IPS DF 6.9 (cell line): ENCODE data around the gene FER.
"Not testable (repeated sequence)": the region's sequence is repeated elsewhere in the genome, so short reads cannot be mapped to it uniquely, and the experiment has no call there.

ENCODE experiments used
- DNase-seq: peaks from one replicate; pipeline ENCODE4 v3.0.0-alpha.2; 2013; ENCODE audit warnings: low read depth, low spot score
- H3K27ac ChIP-seq: one replicate; pipeline ENCODE4 v1.5.1; 2013; ENCODE audit warnings: low read length, control low read depth
- H3K27me3 ChIP-seq: 2 replicates; pipeline ENCODE4 v1.6.1; 2013; ENCODE audit warnings: mild to moderate bottlenecking, low read length; ENCODE audit not compliant: control insufficient read depth, insufficient read depth
- H3K36me3 ChIP-seq: 2 replicates; pipeline ENCODE4 v1.6.1; 2013; ENCODE audit warnings: low read length; ENCODE audit not compliant: control insufficient read depth, insufficient read depth
- H3K4me1 ChIP-seq: 2 replicates; pipeline ENCODE4 v1.6.1; 2013; ENCODE audit warnings: low read length; ENCODE audit not compliant: control insufficient read depth, insufficient read depth
- H3K4me3 ChIP-seq: 2 replicates; pipeline ENCODE4 v1.5.1; 2013; ENCODE audit warnings: mild to moderate bottlenecking, low read length
- H3K9me3 ChIP-seq: 2 replicates; pipeline ENCODE4 v1.6.1; 2013; ENCODE audit warnings: low read length, inconsistent platforms; ENCODE audit not compliant: control insufficient read depth, insufficient read depth
- WGBS: extraction: QIAGEN DNeasy Blood & Tissue Kit; methylation state at CpG from one replicate; pipeline ENCODE4 v1.1.7; 2013; ENCODE audit warnings: mixed read lengths, missing lambda C conversion rate; ENCODE audit not compliant: insufficient read length, insufficient coverage; 5-methylcytosine and 5-hydroxymethylcytosine counted together

Gene FER

DNA sequence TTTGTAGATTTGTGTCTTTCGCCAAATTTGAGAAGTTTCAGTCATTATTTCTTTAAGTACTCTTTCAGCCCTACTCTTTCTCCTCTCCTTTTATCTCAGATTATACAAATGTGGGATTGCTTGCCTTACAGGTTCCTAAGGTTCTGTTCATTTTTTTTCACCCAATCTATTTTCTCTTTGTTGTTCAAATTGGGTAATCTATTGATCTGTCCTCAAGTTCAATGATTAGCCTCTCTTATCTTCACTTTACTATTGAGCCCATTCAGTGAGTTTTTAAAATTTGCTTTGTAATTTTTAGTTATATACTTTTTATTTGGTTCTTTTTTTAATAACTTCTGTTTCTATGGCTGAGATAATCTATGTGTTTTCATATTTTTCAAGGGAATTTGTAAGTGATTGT, 282.1 kb downstream of the FER start:
- Histone ChIP-seq H3K36me3 (no peaks in the 10 kb centered on the region), H3K4me3 (no peak overlapping the region), H3K27ac (no peak overlapping the region), H3K27me3 (no peaks in the 10 kb centered on the region), H3K4me1 (no peaks in the 10 kb centered on the region), H3K9me3 (no peaks in the 10 kb centered on the region)
- DNase-seq = no peak
- WGBS = no CpG with 5 or more reads among the region's 1 CpG

DNA sequence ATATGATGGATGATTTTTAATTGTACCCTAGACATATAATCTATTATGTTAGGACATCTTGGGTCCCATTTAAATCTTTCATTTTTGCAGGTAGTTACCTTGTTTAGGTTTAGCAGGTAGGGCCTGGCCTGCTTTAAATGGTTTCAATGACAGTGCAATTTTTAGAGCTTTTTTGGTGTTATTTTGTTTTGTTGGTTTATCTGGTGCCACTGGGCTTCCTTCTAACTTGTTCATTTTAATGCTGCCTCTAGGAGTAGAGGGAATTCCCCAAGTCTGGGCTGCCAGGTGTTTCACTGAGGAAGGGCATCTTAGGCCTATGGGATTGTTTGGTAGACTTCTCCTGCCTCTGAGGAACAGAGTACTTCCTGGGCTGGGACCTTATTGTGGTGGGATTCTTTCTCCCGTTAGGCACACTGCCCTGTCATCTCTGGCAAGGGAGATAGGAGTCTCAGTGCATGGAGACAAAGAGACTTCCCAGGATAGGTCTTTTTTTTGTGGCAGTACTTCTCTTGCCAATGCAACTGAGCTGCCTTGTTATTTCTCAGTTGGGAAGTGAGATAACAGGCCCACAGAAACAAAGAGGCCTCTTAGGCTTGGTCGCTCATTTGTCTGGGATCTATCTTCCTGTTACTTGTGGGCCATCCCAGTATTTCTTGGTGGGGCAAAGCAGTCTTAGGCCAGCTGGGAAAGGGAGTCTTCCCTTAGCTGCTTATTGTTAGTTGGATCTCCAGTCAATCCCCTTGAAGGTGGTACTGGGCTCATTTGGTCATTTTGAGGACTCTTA, 282.9 kb downstream of the FER start:
- no peak for DNase-seq
- Histone ChIP-seq H3K27me3 (no peaks in the 10 kb centered on the region), H3K4me1 (no peaks in the 10 kb centered on the region), H3K36me3 (no peaks in the 10 kb centered on the region), H3K9me3 (no peaks in the 10 kb centered on the region), H3K4me3 (no peak overlapping the region), H3K27ac (no peak overlapping the region)
- WGBS = no CpG with 5 or more reads among the region's 2 CpGs

DNA sequence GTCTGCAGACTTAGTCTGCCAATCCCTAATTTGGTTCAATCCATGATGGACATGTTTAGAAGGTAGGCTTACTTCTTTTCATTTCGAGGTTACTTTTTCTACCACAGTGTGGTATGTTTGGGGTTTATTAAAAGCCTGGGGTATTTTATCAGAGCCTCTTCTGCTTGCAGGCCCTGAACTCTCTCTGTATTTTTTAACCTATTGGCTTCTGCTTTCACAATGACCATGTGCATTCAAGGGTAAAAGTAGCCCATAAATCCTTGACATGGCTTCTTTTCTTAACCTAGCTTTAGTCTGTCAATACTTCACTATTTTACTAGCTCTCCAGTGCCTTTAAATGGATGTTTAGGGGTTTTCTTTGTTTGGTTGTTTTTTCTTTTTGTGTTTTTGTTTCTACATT, 286.6 kb downstream of the FER start:
- no CpG with 5 or more reads among the region's 1 CpG for WGBS
- Histone ChIP-seq H3K4me1 (no peaks in the 10 kb centered on the region), H3K27me3 (no peaks in the 10 kb centered on the region), H3K4me3 (no peak overlapping the region), H3K27ac (no peak overlapping the region), H3K36me3 (no peaks in the 10 kb centered on the region), H3K9me3 (no peaks in the 10 kb centered on the region)
- DNase-seq = no peak

DNA sequence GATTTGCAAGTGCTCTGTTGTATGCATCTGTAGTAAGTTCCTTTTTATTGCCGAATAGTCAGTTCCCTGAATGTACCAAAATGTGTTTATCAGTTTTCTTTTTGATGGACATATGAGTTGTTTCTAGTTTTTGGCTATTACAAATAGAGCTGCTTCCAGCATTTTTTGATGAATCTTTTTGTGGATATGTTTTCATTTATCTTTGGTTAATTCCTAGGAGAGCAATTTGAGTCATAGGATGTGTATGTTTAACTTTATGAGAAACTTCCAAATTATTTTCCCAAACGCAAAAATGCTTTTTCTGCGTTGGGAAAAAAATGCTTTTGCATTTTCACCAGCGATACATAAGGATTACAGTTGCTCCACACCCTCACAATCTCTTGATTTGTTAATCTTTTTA, 287.7 kb downstream of the FER start:
- Histone ChIP-seq H3K4me3 (no peak overlapping the region), H3K9me3 (no peaks in the 10 kb centered on the region), H3K27me3 (no peaks in the 10 kb centered on the region), H3K36me3 (no peaks in the 10 kb centered on the region), H3K4me1 (no peaks in the 10 kb centered on the region), H3K27ac (no peak overlapping the region)
- WGBS = no CpG with 5 or more reads among the region's 4 CpGs
- no peak for DNase-seq

DNA sequence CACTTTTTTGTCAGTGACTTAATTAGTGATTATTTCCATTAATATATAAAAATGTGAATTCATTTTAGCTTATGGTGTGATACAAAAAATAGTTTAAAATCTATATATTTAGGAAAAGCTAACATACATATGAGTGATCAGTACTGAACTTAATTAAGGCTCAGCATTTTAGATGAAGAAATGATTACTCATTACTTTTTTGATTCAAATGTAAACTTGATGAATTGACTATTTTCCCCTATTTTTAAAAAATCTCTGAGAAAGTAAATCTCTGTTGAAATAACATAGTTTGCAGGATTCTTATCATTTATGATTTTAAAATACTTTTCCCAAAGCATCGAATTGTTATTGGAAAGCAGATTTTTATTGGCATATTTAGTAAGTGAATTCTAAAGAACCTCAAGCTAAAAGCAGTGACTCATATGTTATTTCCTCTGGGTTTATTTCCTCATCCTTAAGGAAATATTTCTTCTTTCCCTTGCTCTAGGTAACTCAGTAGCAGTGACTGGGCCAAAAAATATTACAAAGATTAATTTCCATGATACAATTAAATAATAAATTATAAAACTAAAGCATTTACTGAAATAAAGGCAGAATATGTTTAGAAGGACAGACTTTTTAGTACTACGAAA, 290.6 kb downstream of the FER start:
- WGBS = 100% methylated on average over 1 of the region's 2 CpGs
- H3K4me3 ChIP-seq = no peak overlapping the region
- no peak for DNase-seq
- H3K27me3 ChIP-seq = no peaks in the 10 kb centered on the region
- no peak overlapping the region for H3K27ac ChIP-seq
- H3K36me3 ChIP-seq = no peaks in the 10 kb centered on the region
- no peaks in the 10 kb centered on the region for H3K4me1 ChIP-seq
- no peaks in the 10 kb centered on the region for H3K9me3 ChIP-seq

DNA sequence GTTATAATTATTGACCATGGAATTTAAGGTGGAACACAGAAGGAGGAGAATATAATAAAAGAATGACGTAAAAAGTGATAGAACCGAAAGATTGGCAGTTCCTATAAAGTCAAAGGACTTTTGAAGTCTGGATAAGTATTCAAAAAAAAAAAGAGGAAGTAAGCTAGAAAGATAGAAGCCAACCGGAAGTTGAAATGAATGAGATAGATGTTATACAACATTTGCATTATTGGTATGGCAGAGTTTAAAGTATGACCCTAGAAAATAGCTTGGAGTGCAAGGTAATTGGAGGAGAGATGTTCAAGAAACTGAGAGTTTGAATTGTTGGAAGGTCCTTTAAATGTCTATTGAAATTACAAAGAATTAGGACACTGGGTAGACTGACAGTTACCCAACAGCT, 293.6 kb downstream of the FER start:
- Histone ChIP-seq H3K4me1 (no peaks in the 10 kb centered on the region), H3K4me3 (no peak overlapping the region), H3K9me3 (no peaks in the 10 kb centered on the region), H3K36me3 (no peaks in the 10 kb centered on the region), H3K27ac (no peak overlapping the region), H3K27me3 (no peaks in the 10 kb centered on the region)
- no peak for DNase-seq
- WGBS = 100% methylated on average over 1 of the region's 3 CpGs

DNA sequence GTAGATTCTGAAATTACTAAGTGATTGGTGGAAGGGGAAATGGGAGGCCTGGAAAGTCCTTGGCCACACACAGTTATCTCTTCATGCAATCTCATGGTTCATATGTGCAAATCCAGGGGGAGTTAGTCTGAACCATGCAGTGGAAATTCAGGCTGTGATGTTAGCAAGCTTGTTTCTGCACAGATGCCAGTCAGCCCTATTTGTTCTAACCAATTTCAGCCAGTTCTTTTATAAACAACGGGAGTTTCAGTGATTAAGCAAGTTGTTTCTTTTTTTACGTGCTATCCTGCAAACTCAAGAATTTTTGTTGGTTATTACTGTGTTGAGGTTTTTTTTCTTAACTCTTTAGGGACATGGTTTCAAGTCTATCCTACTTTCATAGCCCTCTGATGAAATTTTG, 298.0 kb downstream of the FER start:
- Histone ChIP-seq H3K27ac (no peak overlapping the region), H3K36me3 (no peaks in the 10 kb centered on the region), H3K27me3 (no peaks in the 10 kb centered on the region), H3K4me3 (no peak overlapping the region), H3K9me3 (no peaks in the 10 kb centered on the region), H3K4me1 (no peaks in the 10 kb centered on the region)
- DNase-seq = no peak
- no CpG with 5 or more reads among the region's 2 CpGs for WGBS

DNA sequence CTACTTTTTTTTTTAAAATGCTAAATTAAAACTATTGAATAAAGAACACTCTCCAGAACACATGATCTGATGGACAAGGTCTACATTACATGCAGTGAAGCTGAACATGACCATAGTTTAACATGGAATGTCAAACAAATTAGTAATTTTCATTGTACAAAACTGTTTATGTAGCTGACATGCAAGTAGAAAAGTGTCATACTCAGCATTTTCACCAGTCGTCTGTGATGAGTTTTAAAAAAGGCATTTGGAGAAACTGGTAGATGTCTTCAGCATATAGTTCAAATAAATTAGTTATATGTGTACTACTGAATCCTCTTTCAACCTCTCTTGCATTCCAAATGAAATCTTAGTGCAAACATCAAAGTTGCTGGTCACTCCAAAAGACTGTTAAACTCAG, 301.9 kb downstream of the FER start:
- no CpG with 5 or more reads among the region's 1 CpG for WGBS
- no peaks in the 10 kb centered on the region for H3K27me3 ChIP-seq
- DNase-seq = no peak
- H3K36me3 ChIP-seq = no peaks in the 10 kb centered on the region
- no peaks in the 10 kb centered on the region for H3K9me3 ChIP-seq
- no peaks in the 10 kb centered on the region for H3K4me1 ChIP-seq
- H3K4me3 ChIP-seq = no peak overlapping the region
- no peak overlapping the region for H3K27ac ChIP-seq

DNA sequence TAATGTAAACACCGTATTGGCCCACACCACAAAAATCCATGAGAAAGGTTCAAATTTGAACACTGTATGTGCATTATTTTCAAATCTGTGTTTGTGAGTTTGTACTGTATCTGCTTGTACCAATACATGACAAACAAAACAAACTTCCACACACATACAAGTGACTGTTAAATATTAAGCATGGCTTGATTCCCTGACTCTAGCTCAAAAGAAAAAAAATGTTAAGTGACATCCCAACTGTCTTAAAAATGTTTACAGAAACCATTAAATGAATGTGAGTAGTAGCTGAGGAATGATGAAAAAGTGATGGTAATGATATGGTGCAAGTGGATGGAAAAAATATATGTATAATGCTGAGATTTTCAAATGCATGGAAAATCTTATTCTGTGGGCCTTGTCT, 302.6 kb downstream of the FER start:
- WGBS = no CpG with 5 or more reads among the region's 1 CpG
- H3K4me3 ChIP-seq, H3K4me1 ChIP-seq, H3K36me3 ChIP-seq, DNase-seq, H3K27ac ChIP-seq, H3K27me3 ChIP-seq, H3K9me3 ChIP-seq: not testable (repeated sequence)

DNA sequence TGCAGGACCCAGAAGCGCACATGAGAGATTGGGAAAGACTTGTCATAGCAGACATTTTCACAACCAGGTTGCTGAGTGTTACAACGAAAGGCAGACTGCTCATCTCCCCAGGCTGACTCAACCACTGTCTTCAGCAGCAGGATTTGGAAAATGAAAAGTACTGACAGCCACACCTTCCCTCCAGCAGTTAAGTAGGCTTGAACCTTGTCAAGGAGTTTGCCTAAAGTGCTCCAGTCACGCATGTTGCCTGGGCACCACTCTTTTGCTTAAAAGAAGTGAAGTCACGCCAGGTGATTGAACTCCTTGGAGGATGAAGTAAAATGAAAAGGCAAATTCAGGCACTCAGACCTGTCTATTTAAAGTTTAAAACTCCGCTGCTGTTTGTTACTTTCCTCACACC, 304.5 kb downstream of the FER start:
- not testable (repeated sequence) for H3K27me3 ChIP-seq, H3K27ac ChIP-seq, H3K9me3 ChIP-seq, DNase-seq, H3K4me1 ChIP-seq, H3K4me3 ChIP-seq, H3K36me3 ChIP-seq
- no CpG with 5 or more reads among the region's 5 CpGs for WGBS

DNA sequence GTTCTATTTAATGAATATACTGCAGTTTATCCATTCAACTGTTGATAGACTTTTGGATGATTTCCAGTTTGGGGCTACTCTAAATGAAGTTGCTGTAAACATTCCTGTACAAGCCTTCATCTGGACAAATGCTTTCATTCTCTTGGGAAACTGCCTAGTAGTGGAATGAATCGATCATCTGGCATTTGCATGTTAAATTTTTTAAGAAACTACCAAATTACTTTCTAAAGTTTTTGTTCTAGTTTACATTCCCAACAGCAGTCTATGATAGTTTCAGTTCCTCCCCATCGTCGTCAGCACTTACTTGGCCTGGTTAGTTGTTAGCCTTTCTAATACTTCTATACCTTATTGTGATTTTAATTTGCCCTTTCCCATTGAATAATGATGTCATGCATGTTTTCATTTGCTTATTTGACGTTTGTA, 306.3 kb downstream of the FER start:
- Histone ChIP-seq H3K9me3 (no peaks in the 10 kb centered on the region), H3K36me3 (no peaks in the 10 kb centered on the region), H3K27me3 (no peaks in the 10 kb centered on the region), H3K27ac (no peak overlapping the region), H3K4me1 (no peaks in the 10 kb centered on the region), H3K4me3 (no peak overlapping the region)
- WGBS = no CpG with 5 or more reads among the region's 4 CpGs
- no peak for DNase-seq
